HG02840 (cell line): Measurements from ENCODE around the gene FAM118A.
"Not testable (repeated sequence)": the region's sequence is repeated elsewhere in the genome, so short reads cannot be mapped to it uniquely, and the experiment has no call there.

Experiments
- ATAC-seq: cut with Tn5 transposase; IDR thresholded peaks from one replicate; pipeline ENCODE4 v1.9.1; 2021; ENCODE audit warnings: mild to moderate bottlenecking, moderate library complexity, moderate number of reproducible peaks; ENCODE audit not compliant: unreplicated experiment, low FRiP score

The FAM118A gene

GRCh38 chr22:45328822-45329529, 19.2 kb downstream of the FAM118A start:
- ATAC-seq: no peak

GRCh38 chr22:45329530-45329936, 19.8 kb downstream of the FAM118A start:
- ATAC-seq: no peak

GRCh38 chr22:45330548-45330947, 20.8 kb downstream of the FAM118A start:
- ATAC-seq: no peak

- no peak for ATAC-seq
These were observed 21.8 kb downstream of the FAM118A start for GRCh38 chr22:45331486-45331885.

- no peak for ATAC-seq
These were observed 22.3 kb downstream of the FAM118A start for GRCh38 chr22:45332001-45332400.

GRCh38 chr22:45334068-45334467, 24.3 kb downstream of the FAM118A start:
- ATAC-seq: no peak

GRCh38 chr22:45334528-45334927, 24.8 kb downstream of the FAM118A start:
- no peak for ATAC-seq

- no peak for ATAC-seq
These were observed 25.5 kb downstream of the FAM118A start for GRCh38 chr22:45335021-45335818.

- no peak for ATAC-seq
These were observed 26.3 kb downstream of the FAM118A start for GRCh38 chr22:45335854-45336522.

GRCh38 chr22:45336971-45337431, 27.3 kb downstream of the FAM118A start:
- no peak for ATAC-seq

GRCh38 chr22:45337536-45337935, 27.8 kb downstream of the FAM118A start:
- ATAC-seq: no peak

GRCh38 chr22:45338795-45339194, 29.1 kb downstream of the FAM118A start:
- no peak for ATAC-seq

GRCh38 chr22:45340323-45340722, 30.6 kb downstream of the FAM118A start:
- no peak for ATAC-seq

GRCh38 chr22:45341498-45341897, 31.8 kb downstream of the FAM118A start:
- no peak for ATAC-seq

GRCh38 chr22:45343143-45343542, 33.4 kb downstream of the FAM118A start:
- ATAC-seq: no peak

GRCh38 chr22:45344334-45344733, 34.6 kb downstream of the FAM118A start:
- ATAC-seq: no peak

GRCh38 chr22:45349916-45350315, 40.2 kb downstream of the FAM118A start:
- no peak for ATAC-seq

GRCh38 chr22:45351956-45352355, 42.2 kb downstream of the FAM118A start:
- no peak for ATAC-seq

- not testable (repeated sequence) for ATAC-seq
These were observed 43.0 kb downstream of the FAM118A start for GRCh38 chr22:45352757-45353156.

GRCh38 chr22:45353786-45354185, 44.1 kb downstream of the FAM118A start:
- ATAC-seq: no peak

- no peak for ATAC-seq
These were observed 47.8 kb downstream of the FAM118A start for GRCh38 chr22:45357490-45357889.
